GM18511 (cell line): ENCODE measurements around the gene YY1AP1.
"Not testable (repeated sequence)": the region's sequence is repeated elsewhere in the genome, so short reads cannot be mapped to it uniquely, and the experiment has no call there.

ENCODE experiments used
- ATAC-seq: cut with Tn5 transposase; IDR thresholded peaks from one replicate; pipeline ENCODE4 v1.9.1; 2021; ENCODE audit warnings: mild to moderate bottlenecking, moderate library complexity; ENCODE audit not compliant: unreplicated experiment

YY1AP1 gene

GRCh38 chr1:155648207-155649147 lies 40.1 kb downstream of the YY1AP1 start:
- ATAC-seq = no peak

DNA sequence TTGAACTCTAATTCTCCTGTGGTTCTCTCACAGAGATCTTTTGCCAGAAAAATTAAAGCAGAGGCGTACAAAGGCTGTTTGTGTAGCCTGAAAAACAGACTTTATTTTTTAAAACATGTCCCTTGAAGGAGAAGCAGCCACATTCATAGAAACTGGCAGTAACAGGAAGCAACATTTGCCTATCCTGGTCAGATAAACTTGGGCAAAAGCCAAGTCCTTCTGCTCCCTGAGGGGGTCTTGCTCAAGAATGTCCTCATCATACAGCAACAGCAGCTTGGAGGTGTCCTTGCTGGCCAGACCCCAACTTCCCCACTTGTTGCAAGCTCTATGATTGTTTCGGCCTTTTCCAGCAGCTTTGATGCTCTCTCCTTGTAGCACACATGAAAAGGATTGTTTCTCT lies 42.3 kb downstream of the YY1AP1 start:
- no peak for ATAC-seq

DNA sequence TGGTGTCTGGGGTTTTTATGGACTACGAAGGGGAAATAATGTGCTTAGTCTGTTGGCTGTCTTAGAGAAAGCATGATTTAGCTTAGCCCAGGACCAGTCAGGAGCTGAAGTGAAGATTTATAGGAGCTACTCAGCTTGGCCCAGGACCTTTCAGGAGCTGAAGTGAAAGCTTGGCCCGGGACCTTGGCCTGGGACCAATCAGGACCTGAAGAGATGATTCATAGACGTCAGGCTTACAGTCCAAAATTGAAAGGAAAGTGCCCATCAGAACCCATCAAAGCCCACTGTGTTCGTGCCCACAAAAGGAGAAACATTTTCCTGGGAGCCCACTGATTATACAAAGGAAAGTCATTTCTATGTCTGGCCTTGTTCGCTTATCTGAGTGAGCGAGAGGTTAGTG lies 42.9 kb downstream of the YY1AP1 start:
- no peak for ATAC-seq

- ATAC-seq = no peak
Observed at GRCh38 chr1:155645034-155645598, 43.5 kb downstream of the YY1AP1 start.

DNA sequence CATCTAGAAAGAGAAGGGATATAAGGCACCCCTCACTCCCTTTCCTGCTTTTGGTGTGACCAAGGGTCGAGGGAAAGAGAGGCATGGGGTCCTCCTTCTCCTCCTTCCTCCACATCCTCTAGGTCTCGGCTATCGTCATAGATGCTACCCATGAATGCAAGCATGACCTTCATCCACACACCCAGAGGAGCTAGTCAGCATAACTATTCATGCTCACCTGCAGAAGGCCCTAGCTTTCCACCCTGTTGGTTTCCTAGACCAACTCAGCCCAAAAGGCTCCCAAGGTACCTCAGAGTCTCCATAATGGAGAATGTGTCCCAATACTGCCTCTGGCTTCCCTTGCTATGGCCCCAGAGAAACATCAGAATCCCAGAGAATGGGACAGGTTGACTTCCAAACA lies 45.3 kb downstream of the YY1AP1 start:
- no peak for ATAC-seq

GRCh38 chr1:155642559-155643180 lies 45.9 kb downstream of the YY1AP1 start:
- ATAC-seq = not testable (repeated sequence)

DNA sequence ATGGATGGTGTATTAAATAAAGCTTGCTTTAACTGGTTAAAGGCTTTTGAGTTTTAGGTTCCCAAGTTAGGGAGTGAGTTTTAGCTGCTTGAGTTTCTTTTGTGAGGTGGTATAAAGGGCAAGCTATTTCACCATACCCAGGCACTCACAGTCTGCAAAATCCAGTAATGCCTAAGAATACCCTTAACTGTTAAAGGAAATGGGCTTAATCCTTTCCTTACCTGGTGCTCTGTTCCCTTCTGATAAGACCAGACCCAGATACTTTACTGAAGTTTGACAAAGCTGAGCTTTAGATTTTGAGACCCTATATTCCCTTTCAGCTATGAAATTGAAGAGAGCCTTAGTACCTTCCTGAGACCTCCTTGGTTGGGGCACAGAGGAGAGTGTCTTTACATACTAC lies 48.2 kb downstream of the YY1AP1 start:
- ATAC-seq = no peak

DNA sequence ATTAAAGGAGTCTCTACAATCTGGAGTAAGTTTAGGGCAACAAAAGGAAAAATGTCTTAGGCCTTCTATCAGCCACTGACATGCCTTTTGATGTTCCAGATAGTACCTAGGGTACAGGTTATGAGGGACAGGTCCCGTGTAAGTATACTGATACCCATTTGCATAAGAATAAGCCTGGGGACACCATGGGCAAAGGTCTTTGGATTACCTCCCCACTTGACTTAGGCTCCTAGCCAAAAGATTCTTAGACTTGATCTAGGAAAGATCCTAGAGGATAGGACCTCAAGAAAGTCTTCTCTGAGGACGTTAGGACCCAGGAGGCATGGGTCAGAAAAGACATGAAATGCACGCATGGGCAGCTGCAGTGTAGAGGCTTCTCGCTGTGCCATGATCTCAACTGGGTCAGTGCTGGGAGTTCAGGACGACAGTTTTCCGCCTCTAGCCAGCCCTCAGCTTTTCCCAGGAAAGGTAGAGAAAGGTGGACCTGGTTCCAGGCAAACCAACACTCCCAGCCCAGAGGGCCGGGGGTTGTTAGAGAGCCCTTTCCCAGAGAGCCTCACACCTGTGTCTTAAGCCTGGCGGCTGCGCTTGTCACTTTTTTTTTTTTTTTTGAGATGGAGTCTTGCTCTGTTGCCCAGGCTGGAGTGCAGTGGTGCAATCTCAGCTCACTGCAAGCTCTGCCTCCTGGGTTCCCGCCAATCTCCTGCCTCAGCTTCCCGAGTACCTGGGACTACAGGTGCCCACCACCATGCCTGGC lies 52.0 kb downstream of the YY1AP1 start:
- ATAC-seq = no peak

GRCh38 chr1:155626428-155626827 lies 62.1 kb downstream of the YY1AP1 start:
- ATAC-seq = not testable (repeated sequence)

DNA sequence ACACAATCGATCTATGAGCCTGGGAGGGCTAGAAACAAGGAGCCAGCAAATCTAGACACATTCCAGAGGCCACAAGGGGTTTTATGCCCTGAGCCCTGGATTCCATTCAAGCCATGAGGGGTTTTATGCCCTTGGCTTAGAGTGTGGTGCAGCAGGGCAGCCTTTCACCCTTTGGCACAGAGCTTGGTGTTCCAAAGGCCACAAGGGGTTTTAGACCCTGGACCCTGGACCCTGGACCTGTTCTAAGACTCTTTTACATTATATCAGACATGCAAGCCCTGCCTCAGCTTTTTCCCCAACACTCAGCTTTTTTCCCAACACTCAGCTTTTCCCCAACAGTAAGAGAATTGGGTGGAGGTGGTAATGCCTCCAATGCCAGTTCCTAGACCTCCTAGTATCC lies 65.2 kb downstream of the YY1AP1 start:
- ATAC-seq = no peak

GRCh38 chr1:155622191-155622590 lies 66.4 kb downstream of the YY1AP1 start:
- ATAC-seq = no peak

DNA sequence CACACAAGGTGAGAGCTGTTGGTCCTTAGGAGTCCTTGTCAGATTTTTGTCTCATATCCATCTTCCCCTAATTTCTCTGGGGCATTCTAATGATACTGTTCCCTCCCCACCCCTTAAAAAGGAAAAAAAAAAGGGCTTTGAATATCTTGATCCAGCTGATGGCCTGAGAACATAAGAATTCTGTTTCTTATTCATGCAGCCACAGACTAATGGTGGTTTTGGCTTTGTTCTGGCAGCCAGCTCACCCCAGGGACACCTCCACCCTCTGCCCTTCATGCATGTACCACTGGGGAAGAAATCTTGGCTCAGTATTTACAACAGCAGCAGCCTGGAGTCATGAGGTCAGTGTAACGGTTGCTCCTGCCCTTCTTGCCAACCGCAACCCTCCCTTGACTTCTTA lies 75.3 kb downstream of the YY1AP1 start:
- not testable (repeated sequence) for ATAC-seq

DNA sequence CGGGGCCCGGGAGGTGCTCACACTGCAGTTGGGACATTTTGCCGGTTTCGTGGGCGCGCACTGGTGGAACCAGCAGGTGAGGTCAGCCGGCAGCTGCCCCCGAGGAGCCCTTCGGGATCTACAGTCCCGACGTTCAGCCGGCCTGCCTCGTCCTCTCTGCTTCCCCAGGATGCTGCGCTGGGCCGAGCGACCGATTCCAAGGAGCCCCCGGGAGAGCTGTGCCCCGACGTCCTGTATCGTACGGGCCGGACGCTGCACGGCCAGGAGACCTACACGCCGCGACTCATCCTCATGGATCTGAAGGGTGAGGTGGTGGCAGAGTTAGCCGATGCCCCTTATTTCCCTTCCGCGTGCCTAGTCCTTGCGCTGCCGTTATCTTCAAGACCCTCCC lies 78.3 kb downstream of the YY1AP1 start:
- peak; percentile 35 for ATAC-seq

DNA sequence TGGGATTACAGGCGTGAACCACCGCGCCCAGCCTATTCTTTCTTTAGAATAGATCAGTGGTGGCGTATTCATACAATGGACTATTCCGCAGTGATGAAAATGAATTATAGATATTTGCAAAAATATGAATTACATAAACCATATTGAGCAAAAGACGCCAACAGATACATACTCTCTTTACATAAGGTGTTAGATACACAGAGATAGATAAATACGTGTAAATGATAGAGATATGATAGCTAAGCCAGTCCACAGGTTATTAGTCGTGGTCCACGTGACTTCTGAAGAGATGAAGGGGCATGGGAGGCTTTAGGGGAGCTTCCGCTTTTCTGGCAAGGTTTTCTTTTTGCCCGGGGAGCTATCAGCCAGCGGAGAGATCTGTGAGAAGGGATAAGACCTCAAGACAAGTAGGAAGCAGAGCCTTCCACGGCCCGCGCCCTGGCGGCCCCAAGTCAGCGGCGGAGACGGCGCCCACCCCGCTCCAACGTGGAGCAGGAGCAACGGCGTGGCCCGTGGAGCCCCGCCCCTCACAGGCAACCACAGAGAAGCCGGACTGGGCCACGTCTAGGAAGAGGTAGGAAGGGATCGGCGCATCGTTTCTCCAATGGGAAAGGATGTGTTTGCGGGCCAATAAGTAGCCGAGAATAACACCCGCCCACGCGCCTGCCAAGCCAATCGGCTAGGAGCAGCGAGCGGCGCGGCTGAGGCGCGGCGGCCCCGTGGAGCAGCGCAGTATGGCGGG lies 78.9 kb downstream of the YY1AP1 start, which contains the start of gene MSTO1:
TSS of gene MSTO1 (plus strand) at position 704 of the 742 bp plus-strand sequence. CDS start at position 735, 31 bp downstream.
- ATAC-seq = peak; percentile 95
